Measurements from ENCODE around the gene CELF1. TPM values are rescaled to one million over a fixed set of nuclear protein-coding genes. Genes with fewer than 3 reads are reported as not detected.

The CELF1 gene
- total RNA-seq (82.7 and 84.6 TPM in 2 replicates), polyA plus RNA-seq (59.1 and 70.3 TPM in 2 replicates)

- DNase-seq (ENCODE audit: low spot score) = peak; percentile 97
- Histone ChIP-seq H3K4me2 (peak within 1 kb of the TSS; percentile 84), H3K9me2 (replicated peaks; ENCODE audit: insufficient read depth) (no peaks in the 10 kb centered on the region), H3K27ac (peak within 1 kb of the TSS; percentile 97), H3K36me3 (replicated peaks; ENCODE audit: insufficient read depth, low read depth) (no peaks in the 10 kb centered on the region), H3K9me3 (ENCODE audit: low read depth) (no peaks in the 10 kb centered on the region), H2AFZ (peak within 1 kb of the TSS; percentile 64), H4K20me1 (ENCODE audit: insufficient read depth, poor library complexity, severe bottlenecking) (peaks cover 34% of the 10 kb centered on the region), H3K79me2 (peaks cover 51% of the 10 kb centered on the region), H3K27me3 (no peaks in the 10 kb centered on the region), H3K4me3 (peak within 1 kb of the TSS; percentile 79), H3K4me1 (ENCODE audit: insufficient read depth) (peaks cover 9% of the 10 kb centered on the region)
- TF ChIP-seq EZH2 (IDR thresholded peaks at IDR 0.05; ENCODE audit: borderline replicate concordance) = no peak
- peak; percentile 73 for TF ChIP-seq CTCF (IDR thresholded peaks at IDR 0.05; ENCODE audit: poor library complexity)
- 2% methylated on average over 53 of the region's 89 CpGs for WGBS (ENCODE audit: low lambda C conversion rate, missing lambda C conversion rate)
These were observed at the start of gene CELF1 for GRCh38 chr11:47552566-47553405. CELF1 (minus strand) TSS chr11:47553132; CDS start chr11:47499523, 53,609 bp downstream.

GRCh38 chr11:47599902-47600301 lies 47.0 kb upstream of the CELF1 start:
- TF ChIP-seq EZH2phosphoT487 (IDR thresholded peaks at IDR 0.05; ENCODE audit: low read depth, severe bottlenecking, unreplicated experiment) (no peak), CTCF (IDR thresholded peaks at IDR 0.05; ENCODE audit: poor library complexity) (no peak), EZH2 (IDR thresholded peaks at IDR 0.05; ENCODE audit: borderline replicate concordance) (no peak)
- DNase-seq (ENCODE audit: low spot score) = no peak
- 86% methylated on average over 4 of the region's 4 CpGs for WGBS (ENCODE audit: low lambda C conversion rate, missing lambda C conversion rate)

GRCh38 chr11:47595967-47596366 lies 43.0 kb upstream of the CELF1 start:
- no peaks in the 10 kb centered on the region for H3K79me2 ChIP-seq
- H3K4me3 ChIP-seq = no peak overlapping the region
- no peaks in the 10 kb centered on the region for H3K9me2 ChIP-seq (replicated peaks; ENCODE audit: insufficient read depth)
- H3K4me1 ChIP-seq (ENCODE audit: insufficient read depth) = no peaks in the 10 kb centered on the region
- H3K36me3 ChIP-seq (replicated peaks; ENCODE audit: insufficient read depth, low read depth) = no peaks in the 10 kb centered on the region
- no peak for TF ChIP-seq EZH2 (IDR thresholded peaks at IDR 0.05; ENCODE audit: borderline replicate concordance)
- TF ChIP-seq EZH2phosphoT487 (IDR thresholded peaks at IDR 0.05; ENCODE audit: low read depth, severe bottlenecking, unreplicated experiment) = no peak
- WGBS (ENCODE audit: low lambda C conversion rate, missing lambda C conversion rate) = 100% methylated on average over 1 of the region's 1 CpG
- peaks cover 44% of the 10 kb centered on the region for H3K27me3 ChIP-seq
- DNase-seq (ENCODE audit: low spot score) = no peak
- H3K27ac ChIP-seq = no peak overlapping the region
- H3K4me2 ChIP-seq = no peak overlapping the region
- no peaks in the 10 kb centered on the region for H3K9me3 ChIP-seq (ENCODE audit: low read depth)
- no peak overlapping the region for H2AFZ ChIP-seq
- no peaks in the 10 kb centered on the region for H4K20me1 ChIP-seq (ENCODE audit: insufficient read depth, poor library complexity, severe bottlenecking)

More at GRCh38 chr11:47599902-47600301, 47.0 kb upstream of the CELF1 start:
- Histone ChIP-seq H3K79me2 (no peaks in the 10 kb centered on the region), H3K9me3 (ENCODE audit: low read depth) (no peaks in the 10 kb centered on the region), H4K20me1 (ENCODE audit: insufficient read depth, poor library complexity, severe bottlenecking) (no peaks in the 10 kb centered on the region), H3K4me3 (no peak overlapping the region), H3K4me2 (no peak overlapping the region), H2AFZ (no peak overlapping the region), H3K4me1 (ENCODE audit: insufficient read depth) (no peaks in the 10 kb centered on the region), H3K36me3 (replicated peaks; ENCODE audit: insufficient read depth, low read depth) (no peaks in the 10 kb centered on the region), H3K27ac (no peak overlapping the region), H3K27me3 (peaks cover 14% of the 10 kb centered on the region), H3K9me2 (replicated peaks; ENCODE audit: insufficient read depth) (no peaks in the 10 kb centered on the region)

- no peaks in the 10 kb centered on the region for H3K79me2 ChIP-seq
- no peak overlapping the region for H3K4me3 ChIP-seq
- no peaks in the 10 kb centered on the region for H4K20me1 ChIP-seq (ENCODE audit: insufficient read depth, poor library complexity, severe bottlenecking)
- no peaks in the 10 kb centered on the region for H3K9me2 ChIP-seq (replicated peaks; ENCODE audit: insufficient read depth)
- no peak overlapping the region for H2AFZ ChIP-seq
- no peak overlapping the region for H3K4me2 ChIP-seq
- H3K9me3 ChIP-seq (ENCODE audit: low read depth) = no peaks in the 10 kb centered on the region
- TF ChIP-seq EZH2phosphoT487 (IDR thresholded peaks at IDR 0.05; ENCODE audit: low read depth, severe bottlenecking, unreplicated experiment) = no peak
- no peak for TF ChIP-seq EZH2 (IDR thresholded peaks at IDR 0.05; ENCODE audit: borderline replicate concordance)
- TF ChIP-seq CTCF (IDR thresholded peaks at IDR 0.05; ENCODE audit: poor library complexity) = no peak
- 76% methylated on average over 7 of the region's 7 CpGs for WGBS (ENCODE audit: low lambda C conversion rate, missing lambda C conversion rate)
- H3K27me3 ChIP-seq = peaks cover 44% of the 10 kb centered on the region
- H3K4me1 ChIP-seq (ENCODE audit: insufficient read depth) = no peaks in the 10 kb centered on the region
- no peak for DNase-seq (ENCODE audit: low spot score)
- H3K36me3 ChIP-seq (replicated peaks; ENCODE audit: insufficient read depth, low read depth) = no peaks in the 10 kb centered on the region
- no peak overlapping the region for H3K27ac ChIP-seq
These were observed 42.1 kb upstream of the CELF1 start for GRCh38 chr11:47595029-47595428.

Data from hepatocyte (in vitro differentiated cells).